ENCODE data around the gene RAI1.

DNA sequence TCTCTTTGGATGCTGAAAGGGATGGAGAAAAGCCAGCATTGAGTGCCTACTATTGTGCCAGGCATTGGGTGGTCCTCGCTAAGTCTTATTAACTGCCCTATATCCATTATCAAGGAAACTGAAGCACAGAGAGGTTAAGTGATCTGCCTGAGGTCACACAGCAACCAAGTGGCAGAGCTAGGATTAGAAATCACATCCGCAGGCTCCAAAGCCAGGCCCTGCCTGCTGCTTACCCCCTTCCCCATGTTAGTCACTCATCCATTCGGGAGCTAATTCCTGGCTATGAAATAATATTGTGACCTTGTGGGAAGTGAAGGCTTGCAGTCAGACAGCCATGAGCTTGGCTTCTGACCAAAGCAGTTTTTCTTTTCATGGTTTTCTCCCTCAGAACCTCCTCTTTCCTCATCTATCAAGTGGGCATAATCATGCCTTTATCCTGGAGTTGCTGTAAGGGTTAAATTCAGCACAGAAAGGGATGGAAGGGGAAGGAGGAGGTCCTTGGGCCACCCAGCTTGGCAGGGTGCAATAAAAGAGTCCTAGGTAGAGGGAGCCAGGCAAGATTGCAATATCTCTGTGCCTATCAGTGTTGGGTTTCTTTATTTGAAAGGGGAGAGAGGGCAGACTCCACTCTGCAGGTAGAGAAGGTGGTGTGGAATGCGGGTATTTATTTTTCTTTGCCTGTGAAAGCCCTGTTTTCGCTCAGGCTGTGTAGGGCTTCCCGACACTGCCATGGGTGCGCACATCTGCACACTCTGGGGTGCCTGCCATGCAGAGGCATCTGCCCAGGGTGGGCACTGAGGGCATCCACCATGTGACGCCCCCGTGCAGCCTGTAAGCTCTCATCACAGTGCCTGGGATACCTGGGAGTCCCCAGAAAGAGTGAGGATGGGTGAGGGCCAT is 11.3 kb downstream of the RAI1 start:
- TF ChIP-seq SRSF9 (IDR thresholded peaks at IDR 0.05; ENCODE audit: borderline replicate concordance, insufficient read depth, low read depth, low read length, poor library complexity, severe bottlenecking) (no peak), KLF13 (CRISPR knock-in tag; IDR thresholded peaks at IDR 0.05) (no peak)

Data from HepG2 (cell line).